Measurements from ENCODE around the gene PDE6B. TPM values are rescaled to one million over a fixed set of nuclear protein-coding genes. Genes with fewer than 3 reads are reported as not detected.
A peak's percentile ranks its signal among the peaks of the same experiment; 100 is the strongest.

PDE6B gene
- total RNA-seq, 4 donors from 2014 or later: 2.2 to 5.8 (median 4.4) TPM

- Histone ChIP-seq H3K4me3 (peak overlapping the region in 1 of 4 donors; percentile 12), H3K27ac (replicated peaks in 1 of 4) (no peak overlapping the region), H3K27me3 (peaks cover 0 to 91% (median 41%) of the 10 kb centered on the region in 4 donors), H3K4me1 (peaks cover 7 to 35% (median 32%) of the 10 kb centered on the region in 4 donors), H3K9me3 (peaks cover 0 to under 1% (median 0%) of the 10 kb centered on the region in 4 donors), H3K36me3 (no peaks in the 10 kb centered on the region)
- no peak for DNase-seq (ENCODE audit: extremely low spot score)
- intact Hi-C loops (cut with DNase I): no loop called here
- TF ChIP-seq POLR2A (IDR thresholded peaks at IDR 0.05; ENCODE audit: low read depth): no peak
- WGBS: 10% methylated on average over 36 of the region's 52 CpGs
Observed at GRCh38 chr4:577499-578450, 47.6 kb upstream of the PDE6B start.

- Histone ChIP-seq H3K4me3 (no peak overlapping the region), H3K27me3 (peaks cover 0 to 89% (median 32%) of the 10 kb centered on the region in 4 donors), H3K4me1 (peaks cover 7 to 35% (median 32%) of the 10 kb centered on the region in 4 donors), H3K9me3 (peaks cover 0 to 10% (median 6%) of the 10 kb centered on the region in 4 donors), H3K36me3 (no peaks in the 10 kb centered on the region), H3K27ac (replicated peaks in 1 of 4) (no peak overlapping the region)
- WGBS: 33% methylated on average over 16 of the region's 32 CpGs
- no peak for TF ChIP-seq EP300 (IDR thresholded peaks at IDR 0.05)
- no peak for TF ChIP-seq POLR2AphosphoS5 (IDR thresholded peaks at IDR 0.05)
- no peak for TF ChIP-seq CTCF (IDR thresholded peaks at IDR 0.05)
- TF ChIP-seq POLR2A (IDR thresholded peaks at IDR 0.05; ENCODE audit: low read depth): no peak
- no peak for DNase-seq (ENCODE audit: extremely low spot score)
- intact Hi-C loops (cut with DNase I): no loop called here
Observed at GRCh38 chr4:578451-579443, 46.6 kb upstream of the PDE6B start.

GRCh38 chr4:579543-580175 is 45.7 kb upstream of the PDE6B start:
- TF ChIP-seq CTCF (IDR thresholded peaks at IDR 0.05): no peak
- TF ChIP-seq POLR2A (IDR thresholded peaks at IDR 0.05; ENCODE audit: low read depth): no peak
- TF ChIP-seq EP300 (IDR thresholded peaks at IDR 0.05): no peak
- no peak for TF ChIP-seq POLR2AphosphoS5 (IDR thresholded peaks at IDR 0.05)
- Histone ChIP-seq H3K9me3 (peaks cover 0 to 19% (median 11%) of the 10 kb centered on the region in 4 donors), H3K27ac (replicated peaks in 1 of 4) (no peak overlapping the region), H3K36me3 (no peaks in the 10 kb centered on the region), H3K4me3 (no peak overlapping the region), H3K27me3 (peaks cover 0 to 82% (median 23%) of the 10 kb centered on the region in 4 donors), H3K4me1 (peaks cover 6 to 31% (median 28%) of the 10 kb centered on the region in 4 donors)
- WGBS: 44% methylated on average over 11 of the region's 11 CpGs
- intact Hi-C loops (cut with DNase I): no loop called here
- DNase-seq (ENCODE audit: extremely low spot score): no peak

- Histone ChIP-seq H3K4me1 (peaks cover 4 to 19% (median 17%) of the 10 kb centered on the region in 4 donors), H3K27me3 (peaks cover 0 to 74% (median 20%) of the 10 kb centered on the region in 4 donors), H3K27ac (replicated peaks in 1 of 4) (no peak overlapping the region), H3K4me3 (no peak overlapping the region), H3K36me3 (no peaks in the 10 kb centered on the region), H3K9me3 (peaks cover 0 to 22% (median 13%) of the 10 kb centered on the region in 4 donors)
- no peak for DNase-seq (ENCODE audit: extremely low spot score)
- intact Hi-C loops (cut with DNase I): no loop called here
- TF ChIP-seq POLR2AphosphoS5 (IDR thresholded peaks at IDR 0.05): no peak
- TF ChIP-seq POLR2A (IDR thresholded peaks at IDR 0.05; ENCODE audit: low read depth): no peak
- TF ChIP-seq CTCF (IDR thresholded peaks at IDR 0.05): no peak
- TF ChIP-seq EP300 (IDR thresholded peaks at IDR 0.05): no peak
- WGBS: 64% methylated on average over 6 of the region's 6 CpGs
Observed at GRCh38 chr4:581181-581580, 44.2 kb upstream of the PDE6B start.

All from esophagus muscularis mucosa (tissue), 4 donors.